Islet precursor cell (in vitro differentiated cells): ENCODE data around the gene MAPKAP1.

Experiments used
- DNase-seq: peaks from one replicate; pipeline ENCODE4 v3.0.0-alpha.2; 2018

Gene MAPKAP1

GRCh38 chr9:125639057-125639456 lies 68.0 kb downstream of the MAPKAP1 start:
- DNase-seq = no peak

DNA sequence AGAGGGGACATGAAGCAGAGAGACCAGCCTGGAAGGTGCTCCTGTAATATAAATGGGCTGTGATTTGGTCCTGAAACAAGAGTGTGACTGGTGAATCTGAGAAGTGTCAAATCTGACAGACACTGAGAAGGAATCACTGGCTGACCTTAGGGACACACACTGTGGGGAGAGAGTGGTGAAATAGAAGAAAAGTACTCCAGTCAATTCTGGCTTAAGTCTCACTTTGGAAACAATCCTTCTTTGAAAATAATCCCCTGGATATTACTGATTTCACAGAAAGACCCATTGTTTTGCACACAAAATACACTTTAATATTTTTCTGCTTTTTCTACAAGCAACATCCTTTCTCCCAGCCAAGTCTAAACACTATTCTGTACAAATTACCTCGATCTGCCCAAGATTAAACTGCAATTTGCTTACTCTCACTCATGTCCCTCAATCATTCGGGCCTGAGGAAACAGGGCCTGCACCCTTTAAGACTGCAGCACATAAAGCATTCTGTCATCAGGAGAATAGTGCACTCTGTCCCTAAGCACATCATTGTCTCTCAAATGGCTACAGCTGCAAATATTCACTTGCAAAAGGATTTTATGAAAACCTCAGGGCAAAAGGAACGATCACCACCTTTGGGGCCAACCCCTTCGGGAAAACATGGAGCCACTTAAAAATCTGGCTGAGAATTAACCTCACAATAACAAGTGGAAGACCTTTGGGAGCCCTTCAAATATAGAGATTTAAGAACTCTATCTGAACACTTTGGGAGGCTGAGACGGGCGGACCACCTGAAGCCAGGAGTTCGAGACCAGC lies 68.6 kb downstream of the MAPKAP1 start:
- no peak for DNase-seq

DNA sequence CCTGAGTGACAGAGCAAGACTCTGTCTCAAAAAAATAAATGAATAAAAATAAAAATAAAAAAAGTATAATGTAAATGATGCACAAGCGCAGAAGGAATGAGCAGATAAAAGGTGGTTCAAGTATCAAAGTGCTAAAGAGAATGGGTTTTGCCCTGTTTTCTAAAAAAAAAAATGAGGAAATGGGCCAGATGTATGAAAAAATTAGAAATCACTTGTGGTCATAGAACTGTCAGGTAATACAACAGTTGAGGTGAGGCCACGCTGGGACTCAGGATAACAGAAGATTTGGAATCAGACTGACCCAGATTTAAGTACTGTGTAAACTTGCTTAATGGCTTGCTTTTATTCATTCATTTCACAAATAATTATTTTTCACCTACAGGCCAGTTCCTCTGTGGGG lies 69.8 kb downstream of the MAPKAP1 start:
- DNase-seq = no peak

DNA sequence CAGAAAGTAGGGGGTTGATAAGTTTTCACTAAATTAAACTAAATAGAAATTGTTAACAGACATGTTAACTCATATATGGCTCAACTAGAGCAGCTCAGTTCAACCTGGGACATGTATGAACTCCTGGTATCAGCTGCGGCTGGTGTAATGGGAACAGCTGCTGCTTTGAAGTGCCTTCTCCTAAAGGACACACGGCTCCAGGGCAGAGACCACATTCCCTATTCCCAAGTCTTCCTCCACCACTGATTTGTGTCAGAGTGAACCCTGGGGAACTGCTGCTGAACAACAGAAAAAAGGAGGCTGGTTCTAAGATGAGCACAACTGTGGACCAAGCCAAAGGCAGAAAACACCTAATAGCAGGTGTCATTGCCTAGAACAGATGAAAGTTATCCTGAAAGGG lies 71.1 kb downstream of the MAPKAP1 start:
- peak; percentile 71 for DNase-seq

DNA sequence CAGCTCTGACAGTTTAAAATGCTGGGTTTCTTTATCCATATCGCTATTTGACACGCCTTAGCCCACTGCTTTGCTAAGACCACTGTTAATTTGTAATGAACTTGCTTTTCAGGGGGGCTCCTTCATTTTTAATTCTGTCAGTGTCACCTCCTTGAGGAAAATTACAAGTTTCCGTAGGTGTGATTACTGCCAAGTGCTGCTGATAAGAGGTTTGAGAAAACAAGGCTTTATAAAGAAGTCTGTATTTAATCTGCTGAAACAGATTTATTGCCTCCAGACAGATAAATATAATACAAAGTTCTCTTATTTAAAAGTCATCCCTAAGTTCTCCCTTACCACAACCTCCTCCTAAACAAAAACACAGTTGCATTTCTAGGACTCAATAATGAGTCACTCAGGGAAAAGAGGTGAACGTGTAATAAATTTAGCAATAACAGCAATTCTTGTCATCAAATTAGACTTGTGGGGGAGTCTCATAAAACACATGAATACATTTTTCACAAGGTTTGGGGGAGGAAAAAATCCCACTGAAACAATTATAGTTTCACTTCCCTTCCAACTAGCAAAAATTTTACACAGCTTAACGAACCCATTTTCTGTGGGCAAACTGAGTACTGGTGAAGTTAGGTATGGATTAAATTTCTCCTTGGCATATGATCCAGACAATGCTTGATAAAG lies 72.8 kb downstream of the MAPKAP1 start:
- DNase-seq = no peak

DNA sequence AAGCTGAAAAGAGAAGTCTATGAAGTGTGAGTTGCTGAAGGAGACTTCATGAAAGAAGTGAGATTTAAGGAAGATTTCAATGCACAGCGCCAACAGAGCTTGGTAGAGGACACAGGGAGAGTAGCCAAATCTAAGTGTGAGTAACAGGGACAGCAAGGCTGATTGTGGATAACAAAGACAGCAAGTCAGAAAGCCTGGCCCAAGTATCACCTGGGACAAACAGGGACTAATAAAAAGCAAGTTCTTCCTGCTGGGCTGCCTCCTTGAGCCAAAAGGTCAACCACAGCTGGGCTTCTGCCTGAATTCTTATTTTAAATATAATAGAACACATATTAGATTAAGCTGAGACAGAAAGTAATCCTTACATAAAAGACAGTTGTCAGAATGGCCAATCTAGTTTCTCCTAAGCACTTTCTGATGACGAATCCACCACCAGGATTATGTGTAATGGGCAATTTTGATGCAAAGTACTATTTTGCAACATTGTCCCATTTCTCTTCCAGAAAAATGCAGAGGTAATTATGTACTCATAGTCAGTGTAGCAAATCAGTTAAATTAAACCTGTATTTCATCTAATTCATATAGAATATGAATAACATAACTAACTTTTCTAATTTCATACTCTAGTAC lies 73.8 kb downstream of the MAPKAP1 start:
- DNase-seq = no peak

DNA sequence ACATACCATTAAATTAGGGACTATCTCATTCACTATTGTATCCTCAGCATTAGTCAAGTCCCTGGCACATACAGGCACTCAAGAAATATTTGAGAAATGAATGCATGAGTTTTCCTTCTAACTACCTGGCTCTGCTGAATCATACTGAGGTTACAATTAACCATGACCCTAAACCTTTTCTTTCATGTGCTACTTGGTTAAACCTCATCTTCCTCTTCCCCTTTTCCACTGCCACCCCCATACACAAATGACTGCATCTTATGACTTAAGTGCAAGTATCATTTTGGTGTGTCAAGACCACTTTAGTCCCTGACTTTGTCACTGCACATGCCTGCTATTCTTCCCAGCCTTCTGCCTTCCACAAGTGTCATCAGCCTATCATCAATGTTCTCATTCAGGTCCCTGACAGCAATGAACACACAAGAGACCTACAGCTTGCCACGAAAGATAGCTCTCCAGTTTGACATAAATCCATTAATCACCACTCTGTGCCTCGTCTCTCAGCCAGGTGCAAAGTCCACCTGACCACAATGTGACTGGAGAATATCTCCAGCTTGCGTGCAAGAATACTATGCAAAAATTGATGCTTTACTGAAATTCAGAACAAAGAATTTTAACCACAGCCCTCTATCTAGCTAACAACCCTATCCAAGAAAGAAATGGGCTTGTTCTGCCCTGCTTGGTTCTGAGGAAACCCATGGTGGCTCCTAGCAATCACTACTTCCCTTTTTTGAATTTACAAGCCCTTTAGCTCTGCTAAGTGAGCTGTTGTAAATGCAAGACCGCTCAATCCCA lies 74.5 kb downstream of the MAPKAP1 start:
- DNase-seq = no peak

DNA sequence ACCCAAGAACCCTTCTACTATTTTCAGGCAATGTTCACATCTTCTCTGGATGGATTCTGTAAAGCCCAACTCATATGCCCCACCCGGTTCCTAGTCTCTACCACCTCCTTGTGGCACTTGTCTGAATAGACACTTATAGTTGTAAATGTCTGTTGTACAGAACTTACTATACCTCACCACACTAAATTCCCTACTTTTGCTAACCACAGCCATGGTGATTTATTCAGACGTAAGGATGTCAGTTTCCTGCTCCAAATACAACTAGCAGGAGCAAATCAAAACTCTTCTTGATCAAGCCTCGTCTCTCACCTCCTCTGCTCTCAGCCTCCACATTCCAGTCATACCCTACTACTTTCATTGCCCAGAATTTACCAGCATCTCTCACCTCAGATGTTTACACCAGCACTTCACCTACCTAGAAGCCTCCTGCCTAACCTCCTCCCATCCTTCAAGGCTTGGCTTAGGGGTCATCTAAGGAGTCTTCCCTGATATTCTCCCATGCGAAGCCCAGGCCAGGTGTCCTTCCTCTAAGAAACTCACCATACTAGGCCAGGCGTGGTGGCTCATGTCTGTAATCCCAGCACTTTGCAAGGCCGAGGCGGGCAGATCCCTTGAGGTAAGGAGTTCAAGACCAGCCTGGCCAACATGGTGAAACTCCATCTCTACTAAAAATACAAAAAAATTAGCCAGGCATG lies 75.5 kb downstream of the MAPKAP1 start:
- no peak for DNase-seq

GRCh38 chr9:125630436-125630835 lies 76.6 kb downstream of the MAPKAP1 start:
- no peak for DNase-seq

DNA sequence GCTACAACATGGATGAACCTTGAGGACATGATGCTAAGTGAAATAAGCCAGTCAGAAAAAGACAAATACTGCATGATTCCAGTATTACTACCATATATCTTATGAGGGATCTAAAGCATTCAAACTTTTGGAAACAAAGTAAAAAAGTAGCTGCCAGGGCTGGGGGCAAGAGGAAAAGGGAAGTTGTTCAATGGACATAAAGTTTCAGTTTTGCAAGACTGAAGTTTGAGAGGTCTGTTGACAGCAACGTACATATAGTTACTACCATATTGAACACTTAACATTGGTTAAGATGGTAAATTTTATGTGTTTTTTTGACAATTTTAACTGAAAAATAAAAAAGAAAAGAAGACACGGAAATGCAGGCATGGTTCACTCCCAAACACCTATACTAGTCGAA lies 77.6 kb downstream of the MAPKAP1 start:
- no peak for DNase-seq

DNA sequence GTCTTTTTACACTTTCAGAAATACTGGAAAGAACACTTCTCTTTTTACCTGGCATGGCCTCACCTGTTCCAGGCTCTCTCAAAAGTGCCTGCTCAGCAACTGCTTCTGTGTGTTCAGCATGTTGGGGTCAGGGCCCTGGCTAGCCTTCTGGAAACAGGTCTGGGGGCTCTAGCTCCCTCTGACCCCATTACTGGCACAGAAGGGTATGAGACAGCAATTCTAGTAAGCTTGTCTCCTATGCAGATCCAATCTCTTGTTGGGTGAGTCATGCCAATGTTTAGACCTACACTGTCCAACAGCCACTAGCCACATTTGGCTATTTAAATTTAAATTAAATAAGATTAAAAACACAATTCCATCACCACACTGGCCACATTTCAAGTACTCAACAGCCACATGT lies 80.8 kb downstream of the MAPKAP1 start:
- no peak for DNase-seq

DNA sequence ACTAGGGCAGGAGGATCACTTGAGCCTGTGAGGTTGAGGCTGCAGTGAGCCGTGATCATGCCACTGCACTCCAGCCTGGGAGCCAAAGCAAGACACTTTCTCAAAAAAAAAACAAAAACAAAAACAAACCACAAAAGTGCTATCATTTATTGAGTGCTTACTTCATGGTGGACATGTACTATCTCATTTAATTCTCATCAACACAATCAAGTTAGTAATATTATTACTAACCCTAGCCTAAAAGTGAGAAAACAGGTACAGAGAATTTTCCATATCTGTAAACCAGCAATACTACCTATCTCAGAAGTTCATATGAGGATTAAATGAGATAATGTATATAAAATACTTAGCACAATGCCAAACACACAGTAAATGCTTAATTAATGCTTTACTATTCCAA lies 85.8 kb downstream of the MAPKAP1 start:
- DNase-seq = no peak

DNA sequence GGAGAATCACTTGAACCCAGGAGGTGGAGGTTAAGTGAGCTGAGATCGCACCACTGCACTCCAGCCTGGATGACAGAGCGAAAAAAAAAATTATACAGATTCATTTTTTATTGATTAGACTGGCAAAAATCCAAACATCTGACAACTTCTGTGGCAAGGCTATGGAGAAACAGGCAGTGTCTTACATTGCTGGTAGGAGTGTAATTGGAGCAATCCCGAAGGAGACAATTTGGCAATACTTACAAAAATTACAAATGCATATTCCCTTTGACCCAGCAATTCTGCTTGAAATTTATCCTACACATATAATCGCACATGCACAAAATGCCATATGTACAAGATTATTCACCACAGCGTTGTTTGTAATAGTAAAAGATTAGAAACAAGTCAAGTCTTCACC lies 86.8 kb downstream of the MAPKAP1 start:
- DNase-seq = no peak

DNA sequence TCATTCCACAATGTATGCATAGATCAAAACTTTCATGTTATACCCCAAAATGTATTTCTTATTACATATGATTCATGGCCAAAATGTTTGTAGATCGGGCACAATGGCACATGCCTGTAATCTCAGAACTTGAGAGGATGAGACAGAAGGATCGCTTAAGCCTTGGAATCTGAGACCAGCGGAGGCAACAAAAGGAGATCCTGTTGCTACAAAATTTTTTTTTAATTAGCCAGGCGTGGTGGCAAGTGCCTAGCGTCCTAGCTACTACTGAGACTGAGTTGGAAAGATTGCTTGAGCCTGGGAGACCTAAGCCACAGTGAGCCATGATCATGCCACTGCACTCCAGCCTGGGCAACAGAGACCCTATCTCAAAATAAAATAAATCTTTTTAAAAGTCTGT lies 89.9 kb downstream of the MAPKAP1 start:
- no peak for DNase-seq

- no peak for DNase-seq
Measured at GRCh38 chr9:125613141-125613540, 93.9 kb downstream of the MAPKAP1 start.

- no peak for DNase-seq
Measured at GRCh38 chr9:125612616-125613015, 94.4 kb downstream of the MAPKAP1 start.

- no peak for DNase-seq
Measured at GRCh38 chr9:125611121-125611765, 95.8 kb downstream of the MAPKAP1 start.

DNA sequence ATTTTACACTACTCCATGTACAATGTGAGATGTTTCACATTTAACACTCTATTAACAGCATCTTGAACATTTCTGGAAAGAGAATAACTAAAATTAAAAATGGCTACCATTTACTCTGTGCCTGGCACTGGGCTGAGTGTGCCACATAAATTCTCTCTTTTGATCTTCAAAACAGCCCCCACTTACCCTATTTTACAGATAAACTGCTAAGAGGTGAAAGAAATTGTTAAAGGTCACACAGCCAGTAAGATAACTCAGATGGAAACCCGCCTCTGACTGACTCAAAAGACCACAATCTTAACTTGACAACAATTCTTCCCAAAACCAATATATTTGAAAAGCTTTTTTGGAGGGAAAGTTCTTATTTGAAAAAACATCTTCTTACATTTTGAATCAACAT lies 97.3 kb downstream of the MAPKAP1 start:
- no peak for DNase-seq

GRCh38 chr9:125608489-125609224 lies 98.4 kb downstream of the MAPKAP1 start:
- DNase-seq = no peak

DNA sequence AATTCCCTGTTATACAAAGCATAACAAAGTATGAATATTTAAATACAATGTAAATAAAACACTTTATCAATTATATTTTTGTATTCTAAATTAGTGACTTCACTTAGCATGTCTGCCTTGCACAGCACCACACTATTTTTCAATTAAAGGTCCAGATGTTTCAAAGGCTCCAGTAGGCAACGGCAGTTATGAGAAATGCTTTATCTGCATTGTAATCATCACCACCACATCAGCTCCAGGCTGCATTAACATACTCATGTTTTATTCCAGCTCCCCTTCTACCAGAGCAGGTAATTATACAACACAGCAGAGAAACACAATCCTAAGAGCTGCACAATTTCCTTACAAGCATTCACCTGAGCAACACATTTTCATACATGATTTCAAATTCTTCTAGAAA lies 102.8 kb downstream of the MAPKAP1 start:
- DNase-seq = no peak

GRCh38 chr9:125603478-125604021 lies 103.5 kb downstream of the MAPKAP1 start:
- no peak for DNase-seq
